Astrocyte (in vitro differentiated cells and primary cell): ENCODE measurements around the gene MAPK11. TPM values are rescaled to one million over a fixed set of nuclear protein-coding genes. Genes with fewer than 3 reads are reported as not detected.

Experiments
- DNase-seq: peaks from one replicate; pipeline ENCODE4 v3.0.0-alpha.2; 2010; ENCODE audit warnings: low read depth
- FAIRE-seq: peaks from 2 replicates; lab custom pipeline; 2011; peaks lifted over from hg19 to GRCh38; lab: Jason Lieb, UNC
- H2AFZ ChIP-seq: 2 replicates; pipeline ENCODE4 v1.6.0; 2012; ENCODE audit warnings: low read depth, low read length, inconsistent platforms
- H3K27ac ChIP-seq: 2 replicates; pipeline ENCODE4 v1.5.1; 2011; ENCODE audit warnings: low read depth, low read length, inconsistent platforms
- H3K27me3 ChIP-seq: 2 replicates; pipeline ENCODE4 v1.6.0; 2011; ENCODE audit warnings: low read length, inconsistent platforms; ENCODE audit not compliant: insufficient read depth
- H3K36me3 ChIP-seq: 2 replicates; pipeline ENCODE4 v1.5.1; 2011; ENCODE audit warnings: low read length, inconsistent platforms; ENCODE audit not compliant: insufficient read depth
- H3K4me1 ChIP-seq: 2 replicates; pipeline ENCODE4 v1.5.1; 2011; ENCODE audit warnings: low read length, inconsistent platforms; ENCODE audit not compliant: insufficient read depth
- H3K4me2 ChIP-seq: 2 replicates; pipeline ENCODE4 v1.6.0; 2012; ENCODE audit warnings: low read length, inconsistent platforms
- H3K4me3 ChIP-seq: 2 replicates; pipeline ENCODE4 v1.5.1; 2011; ENCODE audit warnings: low read depth, mild to moderate bottlenecking, low read length, inconsistent platforms; ENCODE audit not compliant: insufficient read depth
- H3K79me2 ChIP-seq: 2 replicates; pipeline ENCODE4 v1.6.0; 2012; ENCODE audit warnings: mild to moderate bottlenecking, low read length, inconsistent platforms; ENCODE audit not compliant: insufficient read depth
- H3K9ac ChIP-seq: 2 replicates; pipeline ENCODE4 v1.6.0; 2012; ENCODE audit warnings: mild to moderate bottlenecking, low read length, inconsistent platforms
- H3K9me3 ChIP-seq: 2 replicates; pipeline ENCODE4 v1.5.1; 2012; ENCODE audit warnings: low read depth, mild to moderate bottlenecking, low read length, inconsistent platforms; ENCODE audit not compliant: insufficient read depth
- H4K20me1 ChIP-seq: 2 replicates; pipeline ENCODE4 v1.6.0; 2012; ENCODE audit warnings: low read length, inconsistent platforms; ENCODE audit not compliant: insufficient read depth
- H3K27ac Mint-ChIP-seq: one replicate; pipeline ENCODE4 v1.8.0; 2021; ENCODE audit warnings: mild to moderate bottlenecking, mixed read lengths; ENCODE audit not compliant: unreplicated experiment
- H3K27me3 Mint-ChIP-seq: one replicate; pipeline ENCODE4 v1.8.0; 2021; ENCODE audit warnings: low read depth, mixed read lengths; ENCODE audit not compliant: unreplicated experiment
- H3K36me3 Mint-ChIP-seq: one replicate; pipeline ENCODE4 v1.8.0; 2021; ENCODE audit warnings: low read depth, mixed read lengths; ENCODE audit not compliant: unreplicated experiment
- H3K4me1 Mint-ChIP-seq: one replicate; pipeline ENCODE4 v1.8.0; 2021; ENCODE audit warnings: low read depth, mixed read lengths; ENCODE audit not compliant: unreplicated experiment
- H3K4me3 Mint-ChIP-seq: one replicate; pipeline ENCODE4 v1.8.0; 2021; ENCODE audit warnings: mild to moderate bottlenecking, moderate library complexity, mixed read lengths; ENCODE audit not compliant: unreplicated experiment
- H3K9me3 Mint-ChIP-seq: one replicate; pipeline ENCODE4 v1.8.0; 2021; ENCODE audit warnings: mild to moderate bottlenecking, mixed read lengths; ENCODE audit not compliant: unreplicated experiment
- CTCF ChIP-seq: IDR thresholded peaks from 2 replicates; pipeline ENCODE4 v1.5.1; 2011; ENCODE audit warnings: low read depth, mild to moderate bottlenecking, inconsistent platforms, low read length, moderate library complexity; ENCODE audit not compliant: insufficient read depth
- EZH2 ChIP-seq: IDR thresholded peaks from 2 replicates; pipeline ENCODE4 v1.6.1; 2012; ENCODE audit warnings: mild to moderate bottlenecking, low read length, inconsistent platforms; ENCODE audit not compliant: insufficient read depth
- total RNA-seq: library from RNA; stranded (reverse); gene quantifications from 2 replicates; pipeline ENCODE4 v1.2.1, GENCODE V29; 2021

MAPK11 gene
- total RNA-seq, 1 donor from 2014 or later, result 19.6 TPM

DNA sequence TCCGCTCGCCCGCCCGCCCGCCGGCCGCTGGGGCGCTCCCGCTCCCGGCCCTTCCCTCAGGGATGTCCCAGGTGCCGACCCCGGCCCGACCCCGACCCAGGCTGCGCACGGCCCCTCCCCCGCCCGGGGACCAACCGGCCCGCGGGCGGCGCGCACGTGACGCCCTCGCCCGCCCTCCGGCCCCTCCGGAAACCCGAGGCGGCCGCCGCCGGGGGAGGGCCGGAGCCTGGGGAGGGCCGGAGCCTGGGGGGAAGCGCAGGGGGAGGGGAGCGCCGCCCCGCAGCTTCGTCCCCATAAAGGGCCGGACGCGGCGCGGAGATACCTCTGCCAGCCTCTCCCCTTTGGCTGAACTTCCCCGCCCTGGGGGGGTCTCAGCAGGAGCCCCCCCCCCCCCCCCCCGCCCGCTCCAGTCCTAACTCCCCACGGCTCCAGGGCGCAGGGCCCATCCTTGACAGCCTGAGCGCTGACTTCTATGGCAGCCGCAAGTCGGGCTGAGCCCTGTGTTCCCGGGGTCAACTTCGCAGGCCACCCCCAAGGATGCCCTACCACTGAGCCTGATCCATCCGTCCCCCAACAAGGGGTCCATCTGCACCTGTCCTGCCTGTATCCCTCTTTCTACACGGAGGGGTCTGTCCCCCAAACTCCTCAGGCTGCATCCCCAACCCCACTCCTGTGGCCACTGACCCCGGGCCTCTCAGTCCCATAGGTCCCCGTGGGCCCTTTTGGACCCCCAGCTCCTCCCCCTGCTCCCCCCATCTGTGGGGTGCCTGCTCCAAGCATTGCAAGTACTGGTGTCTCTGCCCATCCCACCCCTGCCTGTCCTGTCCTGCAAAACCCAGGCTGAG lies 8.3 kb downstream of the MAPK11 start, which contains the start of gene MAPK12:
MAPK12 (minus strand) TSS at position 69 of the 845 bp plus-strand sequence. CDS start 174 bp downstream, outside the sequence.
- Mint-ChIP-seq H3K27me3 (peaks cover 3% of the 10 kb centered on the region), H3K36me3 (peaks cover 8% of the 10 kb centered on the region), H3K4me3 (peak within 1 kb of the TSS; percentile 78), H3K27ac (peak within 1 kb of the TSS; percentile 34), H3K4me1 (peaks cover 7% of the 10 kb centered on the region), H3K9me3 (no peaks in the 10 kb centered on the region)
- no peaks in the 10 kb centered on the region for H3K9me3 ChIP-seq
- peak within 1 kb of the TSS; percentile 58 for H3K27ac ChIP-seq
- H4K20me1 ChIP-seq, result peaks cover 13% of the 10 kb centered on the region
- peak within 1 kb of the TSS; percentile 84 for H3K9ac ChIP-seq
- no peaks in the 10 kb centered on the region for H3K27me3 ChIP-seq
- H2AFZ ChIP-seq, result peak within 1 kb of the TSS; percentile 73
- DNase-seq (no peak), FAIRE-seq (no peak)
- H3K4me1 ChIP-seq, result peaks cover 17% of the 10 kb centered on the region
- TF ChIP-seq EZH2, result no peak
- no peak for TF ChIP-seq CTCF
- H3K79me2 ChIP-seq, result peaks cover 26% of the 10 kb centered on the region
- H3K4me2 ChIP-seq, result peak within 1 kb of the TSS; percentile 92
- peak within 1 kb of the TSS; percentile 68 for H3K4me3 ChIP-seq
- no peaks in the 10 kb centered on the region for H3K36me3 ChIP-seq

DNA sequence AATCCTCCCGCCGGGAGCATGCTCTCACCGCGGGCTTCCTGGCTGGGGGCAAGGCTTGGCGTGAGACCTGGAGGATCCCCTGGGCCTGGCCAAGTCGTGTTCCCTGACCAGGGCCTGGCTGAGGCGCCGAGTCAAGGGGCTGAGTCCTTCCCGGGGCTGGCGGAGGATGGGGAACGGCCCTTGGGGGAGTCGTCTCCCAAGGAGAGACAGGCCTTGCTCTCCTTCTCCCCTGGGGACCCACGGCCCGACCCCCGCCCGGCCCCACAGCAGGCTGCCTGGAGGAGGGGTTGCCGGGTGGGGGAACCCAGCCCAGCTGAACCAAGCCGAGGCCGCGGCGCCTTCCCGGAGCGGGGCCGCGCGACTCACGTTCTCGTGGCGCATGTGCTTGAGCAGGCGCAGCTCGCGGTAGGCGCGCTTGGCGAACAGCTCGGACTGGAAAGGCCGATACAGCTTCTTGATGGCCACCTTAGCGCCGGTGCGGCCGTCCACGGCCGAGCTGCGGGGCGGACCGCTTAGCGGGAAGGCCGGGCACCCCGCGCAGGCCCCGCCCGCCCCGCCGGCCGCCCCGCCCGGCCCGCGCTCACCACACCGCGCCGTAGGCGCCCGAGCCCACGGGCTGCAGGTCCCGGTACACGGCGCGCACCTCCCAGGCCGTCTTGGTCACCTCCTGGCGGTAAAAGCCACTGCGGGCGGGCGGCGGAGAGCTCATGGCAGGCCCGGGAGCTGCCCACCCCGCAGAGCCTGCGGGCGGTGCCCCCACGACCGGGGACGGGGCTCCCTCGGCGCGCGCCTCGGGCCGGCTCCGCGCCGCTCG lies 9.2 kb downstream of the MAPK11 start:
- H3K27me3 Mint-ChIP-seq, result peaks cover 3% of the 10 kb centered on the region
- peaks cover 13% of the 10 kb centered on the region for H4K20me1 ChIP-seq
- H3K4me3 ChIP-seq, result peak overlapping the region; percentile 68
- FAIRE-seq (no peak), DNase-seq (peak; percentile 64)
- peak overlapping the region; percentile 84 for H3K9ac ChIP-seq
- H3K4me1 Mint-ChIP-seq, result peaks cover 7% of the 10 kb centered on the region
- H3K4me1 ChIP-seq, result peaks cover 17% of the 10 kb centered on the region
- TF ChIP-seq EZH2 (no peak), CTCF (no peak)
- no peak overlapping the region for H3K27ac Mint-ChIP-seq
- no peaks in the 10 kb centered on the region for H3K9me3 Mint-ChIP-seq
- peaks cover 5% of the 10 kb centered on the region for H3K36me3 Mint-ChIP-seq
- H3K79me2 ChIP-seq, result peaks cover 26% of the 10 kb centered on the region
- no peaks in the 10 kb centered on the region for H3K36me3 ChIP-seq
- H3K27ac ChIP-seq, result peak overlapping the region; percentile 58
- no peaks in the 10 kb centered on the region for H3K9me3 ChIP-seq
- peak overlapping the region; percentile 78 for H3K4me3 Mint-ChIP-seq
- no peaks in the 10 kb centered on the region for H3K27me3 ChIP-seq
- peak overlapping the region; percentile 92 for H3K4me2 ChIP-seq
- peak overlapping the region; percentile 73 for H2AFZ ChIP-seq
